Activated CD4-positive, alpha-beta T cell treated with anti-CD3 and anti-CD28 coated beads for 48 hours (primary cell): ENCODE results near the gene NRAP.

Experiments used
- DNase-seq: peaks from one replicate; pipeline ENCODE4 v3.0.0-alpha.2; 2020

NRAP gene

GRCh38 chr10:113631684-113632367, 32.0 kb downstream of the NRAP start:
- DNase-seq, result no peak

GRCh38 chr10:113630929-113631533, 32.8 kb downstream of the NRAP start:
- no peak for DNase-seq

GRCh38 chr10:113628607-113629153, 35.2 kb downstream of the NRAP start:
- no peak for DNase-seq

- DNase-seq, result no peak
These were observed 36.0 kb downstream of the NRAP start for GRCh38 chr10:113627836-113628235.

- DNase-seq, result no peak
These were observed 37.0 kb downstream of the NRAP start for GRCh38 chr10:113626809-113627355.

- DNase-seq, result no peak
These were observed 38.2 kb downstream of the NRAP start for GRCh38 chr10:113625461-113626186.

GRCh38 chr10:113622831-113623230, 41.0 kb downstream of the NRAP start:
- no peak for DNase-seq

- DNase-seq, result no peak
These were observed 42.0 kb downstream of the NRAP start for GRCh38 chr10:113621799-113622198.

GRCh38 chr10:113620936-113621335, 42.9 kb downstream of the NRAP start:
- no peak for DNase-seq

GRCh38 chr10:113620511-113620910, 43.3 kb downstream of the NRAP start:
- no peak for DNase-seq

- no peak for DNase-seq
These were observed 44.4 kb downstream of the NRAP start for GRCh38 chr10:113619401-113619800.

GRCh38 chr10:113618338-113618737, 45.5 kb downstream of the NRAP start:
- DNase-seq, result no peak

- DNase-seq, result no peak
These were observed 46.8 kb downstream of the NRAP start for GRCh38 chr10:113617086-113617485.

- DNase-seq, result no peak
These were observed 47.4 kb downstream of the NRAP start for GRCh38 chr10:113616244-113617074.

GRCh38 chr10:113613977-113614690, 49.7 kb downstream of the NRAP start:
- no peak for DNase-seq

- DNase-seq, result no peak
These were observed 50.4 kb downstream of the NRAP start for GRCh38 chr10:113613427-113613826.

- no peak for DNase-seq
These were observed 51.7 kb downstream of the NRAP start for GRCh38 chr10:113612154-113612553.

GRCh38 chr10:113610631-113611601, 52.9 kb downstream of the NRAP start:
- no peak for DNase-seq

- no peak for DNase-seq
These were observed 54.1 kb downstream of the NRAP start for GRCh38 chr10:113609704-113610108.

GRCh38 chr10:113605268-113605978, 58.4 kb downstream of the NRAP start:
- no peak for DNase-seq
